OCI-LY7 (cell line): ENCODE results near the gene MAP3K1.

Experiments
- CTCF ChIP-seq: fragments of 200-600 bp; sonication (generic); conservative IDR thresholded peaks from 2 replicates; pipeline ENCODE4 v1.5.1; 2014; ENCODE audit warnings: mild to moderate bottlenecking, antibody characterized with exemption, low read length, moderate library complexity, mixed read lengths
- EZH2phosphoT487 ChIP-seq: fragments of 200-600 bp; sonication (generic); IDR thresholded peaks from 2 replicates; pipeline ENCODE4 v1.6.1; 2018; ENCODE audit warnings: low read depth, borderline replicate concordance, mild to moderate bottlenecking, mixed run types, antibody characterized with exemption, low read length, moderate library complexity, mixed read lengths

GRCh38 chr5:56815658-56816545 lies 553 bp downstream of the MAP3K1 start:
- TF ChIP-seq CTCF (no peak), EZH2phosphoT487 (no peak)
